ENCODE measurements around the gene FBLN1.
"Not testable (repeated sequence)": the region's sequence is repeated elsewhere in the genome, so short reads cannot be mapped to it uniquely, and the experiment has no call there.

Gene FBLN1

GRCh38 chr22:45529105-45529504 is 26.4 kb downstream of the FBLN1 start:
- DNase-seq = no peak

GRCh38 chr22:45529971-45530575 is 27.4 kb downstream of the FBLN1 start:
- DNase-seq = no peak

GRCh38 chr22:45531441-45532234 is 29.0 kb downstream of the FBLN1 start:
- no peak for DNase-seq

- DNase-seq = no peak
Observed at GRCh38 chr22:45532235-45532631, 29.6 kb downstream of the FBLN1 start.

GRCh38 chr22:45533703-45534102 is 31.0 kb downstream of the FBLN1 start:
- DNase-seq = no peak

GRCh38 chr22:45534339-45535192 is 31.9 kb downstream of the FBLN1 start:
- no peak for DNase-seq

- no peak for DNase-seq
Observed at GRCh38 chr22:45535290-45535689, 32.6 kb downstream of the FBLN1 start.

- not testable (repeated sequence) for DNase-seq
Observed at GRCh38 chr22:45535835-45536234, 33.2 kb downstream of the FBLN1 start.

- DNase-seq = no peak
Observed at GRCh38 chr22:45537734-45538181, 35.1 kb downstream of the FBLN1 start.

- DNase-seq = no peak
Observed at GRCh38 chr22:45538281-45538680, 35.6 kb downstream of the FBLN1 start.

GRCh38 chr22:45540122-45540521 is 37.4 kb downstream of the FBLN1 start:
- DNase-seq = no peak

- no peak for DNase-seq
Observed at GRCh38 chr22:45541382-45541979, 38.8 kb downstream of the FBLN1 start.

- DNase-seq = no peak
Observed at GRCh38 chr22:45542001-45542520, 39.4 kb downstream of the FBLN1 start.

GRCh38 chr22:45542736-45543135 is 40.1 kb downstream of the FBLN1 start:
- not testable (repeated sequence) for DNase-seq

- DNase-seq = no peak
Observed at GRCh38 chr22:45543243-45543642, 40.6 kb downstream of the FBLN1 start.

GRCh38 chr22:45544588-45545170 is 42.0 kb downstream of the FBLN1 start:
- DNase-seq = no peak

- no peak for DNase-seq
Observed at GRCh38 chr22:45546333-45547015, 43.8 kb downstream of the FBLN1 start.

- DNase-seq = no peak
Observed at GRCh38 chr22:45547016-45547345, 44.3 kb downstream of the FBLN1 start.

- no peak for DNase-seq
Observed at GRCh38 chr22:45547731-45548130, 45.0 kb downstream of the FBLN1 start.

- DNase-seq = no peak
Observed at GRCh38 chr22:45548247-45548840, 45.7 kb downstream of the FBLN1 start.

- no peak for DNase-seq
Observed at GRCh38 chr22:45548991-45549761, 46.5 kb downstream of the FBLN1 start.

Data from activated CD4-positive, alpha-beta T cell treated with anti-CD3 and anti-CD28 coated beads, Interleukin-2, Interleukin-6, amounts not matched to agents 100 ng/mL and 50 ng/mL, durations not matched to agents 16 hours and 8 hours (primary cell).